Keratinocyte (primary cell): ENCODE data around the gene RACGAP1. TPM values are rescaled to one million over a fixed set of nuclear protein-coding genes. Genes with fewer than 3 reads are reported as not detected.

ENCODE experiments used
- DNase-seq: peaks from one replicate; pipeline ENCODE4 v3.0.0-alpha.2; 2011; ENCODE audit warnings: low read depth, missing footprints, low spot score
- FAIRE-seq: peaks from 2 replicates; lab custom pipeline; 2011; peaks lifted over from hg19 to GRCh38; lab: Jason Lieb, UNC
- H2AFZ ChIP-seq: 2 replicates; pipeline ENCODE4 v1.6.0; 2012; ENCODE audit warnings: low read length, control low read depth, inconsistent platforms; ENCODE audit not compliant: control insufficient read depth
- H3K27ac ChIP-seq: 2 replicates; pipeline ENCODE4 v1.5.1; 2011; ENCODE audit warnings: low read length; ENCODE audit not compliant: control insufficient read depth, insufficient read depth
- H3K27me3 ChIP-seq: 3 replicates; pipeline ENCODE4 v1.6.0; 2011; ENCODE audit warnings: low read length; ENCODE audit not compliant: control insufficient read depth, insufficient read depth; ENCODE audit errors: extremely low read depth
- H3K36me3 ChIP-seq, 2 experiments: 2 replicates in 1 of 2; 3 replicates in 1 of 2; pipeline ENCODE4 v1.5.1; 2011; ENCODE audit warnings: low read length in 2 of 2, mild to moderate bottlenecking in 1 of 2; ENCODE audit not compliant: control insufficient read depth in 2 of 2, insufficient read depth in 2 of 2; ENCODE audit errors: extremely low read depth in 1 of 2
- H3K4me1 ChIP-seq: 3 replicates; pipeline ENCODE4 v1.5.1; 2011; ENCODE audit warnings: low read length; ENCODE audit not compliant: control insufficient read depth, insufficient read depth; ENCODE audit errors: extremely low read depth
- H3K4me2 ChIP-seq: 3 replicates; pipeline ENCODE4 v1.6.0; 2011; ENCODE audit warnings: low read depth, low read length; ENCODE audit not compliant: control insufficient read depth, insufficient read depth; ENCODE audit errors: extremely low read depth
- H3K4me3 ChIP-seq, 3 experiments: fragments of 200-600 bp in 1 of 3; sonication (generic) in 1 of 3; 2 replicates in 2 of 3; 3 replicates in 1 of 3; pipeline ENCODE4 v1.5.1; 2011 to 2016; ENCODE audit warnings: low read length in 3 of 3, mild to moderate bottlenecking in 3 of 3, control low read depth in 2 of 3, inconsistent platforms in 1 of 3, low read depth in 1 of 3, mixed read lengths in 1 of 3, mixed run types in 1 of 3, moderate library complexity in 1 of 3; ENCODE audit not compliant: control insufficient read depth in 2 of 3, insufficient read depth in 2 of 3; ENCODE audit errors: extremely low read depth in 1 of 3
- H3K79me2 ChIP-seq: 2 replicates; pipeline ENCODE4 v1.6.0; 2012; ENCODE audit warnings: low read length; ENCODE audit not compliant: control insufficient read depth, insufficient read depth
- H3K9ac ChIP-seq: 3 replicates; pipeline ENCODE4 v1.6.0; 2011; ENCODE audit warnings: low read length; ENCODE audit not compliant: control insufficient read depth, insufficient read depth; ENCODE audit errors: extremely low read depth
- H3K9me1 ChIP-seq: 3 replicates; pipeline ENCODE4 v1.6.0; 2011; ENCODE audit warnings: low read length; ENCODE audit not compliant: control insufficient read depth, insufficient read depth; ENCODE audit errors: extremely low read depth
- H3K9me3 ChIP-seq: 2 replicates; pipeline ENCODE4 v1.5.1; 2012; ENCODE audit warnings: low read depth, low read length; ENCODE audit not compliant: control insufficient read depth
- H4K20me1 ChIP-seq: 3 replicates; pipeline ENCODE4 v1.6.0; 2011; ENCODE audit warnings: low read length; ENCODE audit not compliant: control insufficient read depth, insufficient read depth; ENCODE audit errors: extremely low read depth
- CTCF ChIP-seq, 3 experiments: IDR thresholded peaks in 1 of 3; conservative IDR thresholded peaks in 1 of 3; optimal IDR thresholded peaks in 1 of 3; 2 replicates in 2 of 3; 3 replicates in 1 of 3; pipeline versions ENCODE3 to v1.5.1; 2011; ENCODE audit warnings: low read length in 3 of 3, mild to moderate bottlenecking in 3 of 3, moderate library complexity in 2 of 3, control low read depth in 1 of 3, inconsistent platforms in 1 of 3; ENCODE audit not compliant: insufficient read depth in 2 of 3; ENCODE audit errors: extremely low read depth in 1 of 3
- EZH2 ChIP-seq: IDR thresholded peaks from one replicate; pipeline ENCODE4 v1.6.1; 2012; ENCODE audit warnings: inconsistent platforms, mild to moderate bottlenecking, low read length, moderate library complexity
- dilution Hi-C: fragments of 300-500 bp; cut with MboI; formaldehyde crosslinking; loops from one replicate; pipeline ENCODE4 v1.7.0; 2020; ENCODE audit warnings: low sequenced_read_pairs; ENCODE audit not compliant: extremely low pct_ligation_motif_present
- polyA plus RNA-seq, 5 experiments: library from polyadenylated mRNA; depleted of rRNA in 3 of 5; stranded (reverse) in 3 of 5; stranded (forward) in 1 of 5; unstranded in 1 of 5; fragments of >200 nt; gene quantifications; 1 replicate in 1 of 5; 2 replicates in 3 of 5; 3 replicates in 1 of 5; pipeline versions ENCODE4 v1.2.1 to v1.2.3, GENCODE V29; 2011 to 2012; ENCODE audit warnings: missing spikeins in 2 of 5, low read depth in 1 of 5, low replicate concordance in 1 of 5

Gene RACGAP1
- polyA plus RNA-seq, 1 donor (not counting 4 experiments of a cell fraction or from before 2014, with no cell fraction given), result 57.1 TPM

GRCh38 chr12:50043308-50043707, 18.0 kb upstream of the RACGAP1 start:
- FAIRE-seq (no peak), DNase-seq (no peak)
- Histone ChIP-seq H3K79me2 (no peaks in the 10 kb centered on the region), H4K20me1 (no peaks in the 10 kb centered on the region), H3K4me1 (peaks cover 9% of the 10 kb centered on the region), H3K9me3 (no peaks in the 10 kb centered on the region), H3K36me3 (no peaks in the 10 kb centered on the region), H2AFZ (no peak overlapping the region), H3K9ac (no peak overlapping the region), H3K4me3 (no peak overlapping the region), H3K4me2 (no peak overlapping the region), H3K9me1 (no peaks in the 10 kb centered on the region), H3K27me3 (no peaks in the 10 kb centered on the region), H3K27ac (no peak overlapping the region)
- dilution Hi-C loops, result no loop called here
- TF ChIP-seq EZH2, result no peak
- TF ChIP-seq CTCF (optimal IDR thresholded peaks at IDR 0.05 in 1 of 3, IDR thresholded peaks at IDR 0.05 in 1 of 3, conservative IDR thresholded peaks at IDR 0.05 in 1 of 3; ENCODE audit: extremely low read depth in 1 of 3, insufficient read depth in 2 of 3, low read length in 3 of 3), result no peak

GRCh38 chr12:50042693-50043092, 17.4 kb upstream of the RACGAP1 start:
- no peak overlapping the region for H3K4me3 ChIP-seq
- no peak overlapping the region for H3K27ac ChIP-seq
- no peak overlapping the region for H2AFZ ChIP-seq
- FAIRE-seq, result no peak
- H3K79me2 ChIP-seq, result no peaks in the 10 kb centered on the region
- no peak for TF ChIP-seq CTCF (optimal IDR thresholded peaks at IDR 0.05 in 1 of 3, IDR thresholded peaks at IDR 0.05 in 1 of 3, conservative IDR thresholded peaks at IDR 0.05 in 1 of 3; ENCODE audit: extremely low read depth in 1 of 3, insufficient read depth in 2 of 3, low read length in 3 of 3)
- no peak for TF ChIP-seq EZH2
- H3K36me3 ChIP-seq, result no peaks in the 10 kb centered on the region
- dilution Hi-C loops, result no loop called here
- no peak for DNase-seq
- H4K20me1 ChIP-seq, result no peaks in the 10 kb centered on the region
- H3K9me1 ChIP-seq, result no peaks in the 10 kb centered on the region
- peaks cover 9% of the 10 kb centered on the region for H3K4me1 ChIP-seq
- no peak overlapping the region for H3K4me2 ChIP-seq
- no peak overlapping the region for H3K9ac ChIP-seq
- H3K27me3 ChIP-seq, result no peaks in the 10 kb centered on the region
- no peaks in the 10 kb centered on the region for H3K9me3 ChIP-seq
